Suprapubic skin (tissue), 4 donors: Measurements from ENCODE around the gene ZNF18.

Source experiments
- CTCF ChIP-seq, 2 donors: fragments of 200-600 bp in 1 of 2; fragments of 450-650 bp in 1 of 2; sonication (generic) in 1 of 2; IDR thresholded peaks; one replicate each; pipeline ENCODE4 v1.5.1; 2016 to 2019; ENCODE audit warnings: antibody characterized with exemption in 2 of 2, mild to moderate bottlenecking in 1 of 2, moderate library complexity in 1 of 2
- EP300 ChIP-seq: sonication (generic); formaldehyde crosslinking; IDR thresholded peaks from one replicate; pipeline ENCODE4 v1.6.1; 2017; ENCODE audit warnings: antibody characterized with exemption
- POLR2A ChIP-seq, 2 donors: fragments of 450-650 bp; IDR thresholded peaks; one replicate each; pipeline ENCODE4 v1.6.1; 2017; ENCODE audit warnings: antibody characterized with exemption in 2 of 2, mild to moderate bottlenecking in 2 of 2, moderate library complexity in 2 of 2
- POLR2AphosphoS5 ChIP-seq, 3 donors: sonication (generic); formaldehyde crosslinking; IDR thresholded peaks; one replicate each; pipeline ENCODE4 v1.6.1; 2017; ENCODE audit warnings: antibody characterized with exemption in 3 of 3

GRCh38 chr17:11935734-11936406, 61.4 kb downstream of the ZNF18 start:
- TF ChIP-seq CTCF (IDR thresholded peaks at IDR 0.05) (peak; percentile 75 to 86), POLR2A (IDR thresholded peaks at IDR 0.05) (no peak), EP300 (no peak), POLR2AphosphoS5 (IDR thresholded peaks at IDR 0.05) (no peak)
